ENCODE measurements around the gene NRG2. TPM values are rescaled to one million over a fixed set of nuclear protein-coding genes. Genes with fewer than 3 reads are reported as not detected.

The NRG2 gene
- 0.01 TPM for polyA plus RNA-seq (2013, experiment 1 of 2)
- 0.07 TPM for polyA plus RNA-seq (2013, experiment 2 of 2)

GRCh38 chr5:140042643-140043507, at the start of gene NRG2:
Gene NRG2, minus strand, starts transcription at chr5:140043299.
- Histone ChIP-seq H2BK120ac (ENCODE audit: low read depth, low read length) (no peak within 1 kb of the TSS), H3K27me3 (ENCODE audit: insufficient read depth, low read length, poor library complexity) (peaks cover 41% of the 10 kb centered on the region), H3K79me1 (ENCODE audit: low read length) (no peaks in the 10 kb centered on the region)

GRCh38 chr5:140090251-140090650, 47.2 kb upstream of the NRG2 start:
- H3K56ac ChIP-seq (ENCODE audit: low read length) = no peak overlapping the region
- no peaks in the 10 kb centered on the region for H3K4me1 ChIP-seq (ENCODE audit: control insufficient read depth, low read depth, low read length)
- H2BK5ac ChIP-seq (ENCODE audit: low read length) = no peak overlapping the region
- no peak overlapping the region for H3K4me3 ChIP-seq (ENCODE audit: low read length)
- no peak overlapping the region for H3K23ac ChIP-seq (ENCODE audit: low read length)
- DNase-seq = no peak
- no peak overlapping the region for H2BK15ac ChIP-seq (replicated peaks; ENCODE audit: low read depth)
- no peaks in the 10 kb centered on the region for H3K79me1 ChIP-seq (ENCODE audit: low read length)
- no peak overlapping the region for H3K9ac ChIP-seq (ENCODE audit: low read length)
- H3K27me3 ChIP-seq (ENCODE audit: insufficient read depth, low read length, poor library complexity) = no peaks in the 10 kb centered on the region
- H4K5ac ChIP-seq (ENCODE audit: low read length) = no peak overlapping the region
- H2BK120ac ChIP-seq (ENCODE audit: low read depth, low read length) = no peak overlapping the region
- no peak overlapping the region for H3K4ac ChIP-seq (ENCODE audit: low read depth, low read length)
- no peak overlapping the region for H4K8ac ChIP-seq (ENCODE audit: low read depth, low read length)
- no peaks in the 10 kb centered on the region for H3K79me2 ChIP-seq (ENCODE audit: control insufficient read depth, insufficient read depth, low read length)
- H2AK5ac ChIP-seq (ENCODE audit: low read length) = no peak overlapping the region
- no peak overlapping the region for H3K4me2 ChIP-seq (ENCODE audit: low read length)
- no peak overlapping the region for H3K18ac ChIP-seq (ENCODE audit: low read length)
- no CpG with 5 or more reads among the region's 1 CpG for WGBS (ENCODE audit: extremely low coverage, insufficient coverage, low lambda C conversion rate)
- no peaks in the 10 kb centered on the region for H3K36me3 ChIP-seq (ENCODE audit: control insufficient read depth, insufficient read depth, low read length)
- H3K27ac ChIP-seq (ENCODE audit: low read depth, low read length) = no peak overlapping the region

More at GRCh38 chr5:140042643-140043507, at the start of gene NRG2:
- no peak within 1 kb of the TSS for H3K27ac ChIP-seq (ENCODE audit: low read depth, low read length)
- H3K79me2 ChIP-seq (ENCODE audit: control insufficient read depth, insufficient read depth, low read length) = no peaks in the 10 kb centered on the region
- no peak within 1 kb of the TSS for H3K4ac ChIP-seq (ENCODE audit: low read depth, low read length)
- no peak within 1 kb of the TSS for H4K8ac ChIP-seq (ENCODE audit: low read depth, low read length)
- H2AK5ac ChIP-seq (ENCODE audit: low read length) = no peak within 1 kb of the TSS
- peak within 1 kb of the TSS; percentile 25 for H3K9ac ChIP-seq (ENCODE audit: low read length)
- H3K4me3 ChIP-seq (ENCODE audit: low read length) = no peak within 1 kb of the TSS
- no peak within 1 kb of the TSS for H2BK15ac ChIP-seq (replicated peaks; ENCODE audit: low read depth)
- H4K5ac ChIP-seq (ENCODE audit: low read length) = no peak within 1 kb of the TSS
- H2BK5ac ChIP-seq (ENCODE audit: low read length) = no peak within 1 kb of the TSS
- H3K23ac ChIP-seq (ENCODE audit: low read length) = no peak within 1 kb of the TSS
- peak within 1 kb of the TSS; percentile 56 for H3K56ac ChIP-seq (ENCODE audit: low read length)
- H3K4me2 ChIP-seq (ENCODE audit: low read length) = peak within 1 kb of the TSS; percentile 57
- H3K4me1 ChIP-seq (ENCODE audit: control insufficient read depth, low read depth, low read length) = no peaks in the 10 kb centered on the region
- no CpG with 5 or more reads among the region's 82 CpGs for WGBS (ENCODE audit: extremely low coverage, insufficient coverage, low lambda C conversion rate)
- DNase-seq = peak; percentile 90
- no peaks in the 10 kb centered on the region for H3K36me3 ChIP-seq (ENCODE audit: control insufficient read depth, insufficient read depth, low read length)
- H3K18ac ChIP-seq (ENCODE audit: low read length) = no peak within 1 kb of the TSS

- Histone ChIP-seq H4K5ac (ENCODE audit: low read length) (no peak overlapping the region), H4K8ac (ENCODE audit: low read depth, low read length) (no peak overlapping the region), H3K4me1 (ENCODE audit: control insufficient read depth, low read depth, low read length) (no peaks in the 10 kb centered on the region), H3K18ac (ENCODE audit: low read length) (no peak overlapping the region), H2AK5ac (ENCODE audit: low read length) (no peak overlapping the region), H3K79me1 (ENCODE audit: low read length) (no peaks in the 10 kb centered on the region), H3K27me3 (ENCODE audit: insufficient read depth, low read length, poor library complexity) (peaks cover 2% of the 10 kb centered on the region), H3K23ac (ENCODE audit: low read length) (no peak overlapping the region), H3K4me2 (ENCODE audit: low read length) (no peak overlapping the region), H3K27ac (ENCODE audit: low read depth, low read length) (no peak overlapping the region), H2BK15ac (replicated peaks; ENCODE audit: low read depth) (no peak overlapping the region), H2BK120ac (ENCODE audit: low read depth, low read length) (no peak overlapping the region), H3K56ac (ENCODE audit: low read length) (no peak overlapping the region), H3K4me3 (ENCODE audit: low read length) (no peak overlapping the region), H3K4ac (ENCODE audit: low read depth, low read length) (no peak overlapping the region), H3K36me3 (ENCODE audit: control insufficient read depth, insufficient read depth, low read length) (no peaks in the 10 kb centered on the region), H2BK5ac (ENCODE audit: low read length) (no peak overlapping the region), H3K9ac (ENCODE audit: low read length) (no peak overlapping the region), H3K79me2 (ENCODE audit: control insufficient read depth, insufficient read depth, low read length) (no peaks in the 10 kb centered on the region)
- WGBS (ENCODE audit: extremely low coverage, insufficient coverage, low lambda C conversion rate) = no CpG with 5 or more reads among the region's 4 CpGs
- no peak for DNase-seq
Measured at GRCh38 chr5:140084541-140084940, 41.4 kb upstream of the NRG2 start.

- no CpG with 5 or more reads among the region's 1 CpG for WGBS (ENCODE audit: extremely low coverage, insufficient coverage, low lambda C conversion rate)
- H3K27me3 ChIP-seq (ENCODE audit: insufficient read depth, low read length, poor library complexity) = peaks cover 2% of the 10 kb centered on the region
Measured at GRCh38 chr5:140083650-140084049, 40.6 kb upstream of the NRG2 start.

GRCh38 chr5:140083120-140083519, 40.0 kb upstream of the NRG2 start:
- H4K5ac ChIP-seq (ENCODE audit: low read length) = no peak overlapping the region
- H3K4me2 ChIP-seq (ENCODE audit: low read length) = no peak overlapping the region
- no peak overlapping the region for H3K9ac ChIP-seq (ENCODE audit: low read length)
- no peak overlapping the region for H2BK15ac ChIP-seq (replicated peaks; ENCODE audit: low read depth)
- H3K56ac ChIP-seq (ENCODE audit: low read length) = no peak overlapping the region
- no peak overlapping the region for H3K27ac ChIP-seq (ENCODE audit: low read depth, low read length)
- no peak overlapping the region for H2AK5ac ChIP-seq (ENCODE audit: low read length)
- no peak overlapping the region for H2BK5ac ChIP-seq (ENCODE audit: low read length)
- no peak for DNase-seq
- H2BK120ac ChIP-seq (ENCODE audit: low read depth, low read length) = no peak overlapping the region
- H3K79me1 ChIP-seq (ENCODE audit: low read length) = no peaks in the 10 kb centered on the region
- no CpG with 5 or more reads among the region's 1 CpG for WGBS (ENCODE audit: extremely low coverage, insufficient coverage, low lambda C conversion rate)
- no peaks in the 10 kb centered on the region for H3K79me2 ChIP-seq (ENCODE audit: control insufficient read depth, insufficient read depth, low read length)
- H3K27me3 ChIP-seq (ENCODE audit: insufficient read depth, low read length, poor library complexity) = peaks cover 2% of the 10 kb centered on the region
- H3K4ac ChIP-seq (ENCODE audit: low read depth, low read length) = no peak overlapping the region
- H3K4me3 ChIP-seq (ENCODE audit: low read length) = no peak overlapping the region
- H4K8ac ChIP-seq (ENCODE audit: low read depth, low read length) = no peak overlapping the region
- H3K4me1 ChIP-seq (ENCODE audit: control insufficient read depth, low read depth, low read length) = no peaks in the 10 kb centered on the region
- H3K18ac ChIP-seq (ENCODE audit: low read length) = no peak overlapping the region
- H3K36me3 ChIP-seq (ENCODE audit: control insufficient read depth, insufficient read depth, low read length) = no peaks in the 10 kb centered on the region
- H3K23ac ChIP-seq (ENCODE audit: low read length) = no peak overlapping the region

More at GRCh38 chr5:140083650-140084049, 40.6 kb upstream of the NRG2 start:
- Histone ChIP-seq H3K36me3 (ENCODE audit: control insufficient read depth, insufficient read depth, low read length) (no peaks in the 10 kb centered on the region), H2BK120ac (ENCODE audit: low read depth, low read length) (no peak overlapping the region), H4K8ac (ENCODE audit: low read depth, low read length) (no peak overlapping the region), H3K27ac (ENCODE audit: low read depth, low read length) (no peak overlapping the region), H3K4me3 (ENCODE audit: low read length) (no peak overlapping the region), H2BK5ac (ENCODE audit: low read length) (no peak overlapping the region), H3K79me1 (ENCODE audit: low read length) (no peaks in the 10 kb centered on the region), H3K79me2 (ENCODE audit: control insufficient read depth, insufficient read depth, low read length) (no peaks in the 10 kb centered on the region), H2BK15ac (replicated peaks; ENCODE audit: low read depth) (no peak overlapping the region), H3K23ac (ENCODE audit: low read length) (no peak overlapping the region), H3K4me2 (ENCODE audit: low read length) (no peak overlapping the region), H3K56ac (ENCODE audit: low read length) (no peak overlapping the region), H4K5ac (ENCODE audit: low read length) (no peak overlapping the region), H3K4ac (ENCODE audit: low read depth, low read length) (no peak overlapping the region), H3K18ac (ENCODE audit: low read length) (no peak overlapping the region), H3K9ac (ENCODE audit: low read length) (no peak overlapping the region), H2AK5ac (ENCODE audit: low read length) (no peak overlapping the region), H3K4me1 (ENCODE audit: control insufficient read depth, low read depth, low read length) (no peaks in the 10 kb centered on the region)
- no peak for DNase-seq

Data from mesendoderm (in vitro differentiated cells).